ENCODE measurements around the gene UNC80.

UNC80 gene

GRCh38 chr2:210038078-210038477 lies 266.4 kb downstream of the UNC80 start:
- DNase-seq: no peak

GRCh38 chr2:210046851-210047500 lies 275.3 kb downstream of the UNC80 start:
- no peak for DNase-seq
